Body of pancreas (tissue), 4 donors: ENCODE measurements around the gene TCF12.

Experiments
- POLR2A ChIP-seq, 3 donors: fragments of 450-650 bp; IDR thresholded peaks; one replicate each; pipeline ENCODE4 v1.6.1; 2016; ENCODE audit warnings: antibody characterized with exemption in 3 of 3, mild to moderate bottlenecking in 2 of 3
- TF ChIP-seq, protein P1 (sequence below), 7 experiments: fragments of 450-650 bp in 4 of 7; fragments of 200-600 bp in 3 of 7; sonication (generic) in 3 of 7; IDR thresholded peaks; one replicate each; pipeline ENCODE4 v1.5.1; 2016 to 2019; ENCODE audit warnings: antibody characterized with exemption in 7 of 7

DNA sequence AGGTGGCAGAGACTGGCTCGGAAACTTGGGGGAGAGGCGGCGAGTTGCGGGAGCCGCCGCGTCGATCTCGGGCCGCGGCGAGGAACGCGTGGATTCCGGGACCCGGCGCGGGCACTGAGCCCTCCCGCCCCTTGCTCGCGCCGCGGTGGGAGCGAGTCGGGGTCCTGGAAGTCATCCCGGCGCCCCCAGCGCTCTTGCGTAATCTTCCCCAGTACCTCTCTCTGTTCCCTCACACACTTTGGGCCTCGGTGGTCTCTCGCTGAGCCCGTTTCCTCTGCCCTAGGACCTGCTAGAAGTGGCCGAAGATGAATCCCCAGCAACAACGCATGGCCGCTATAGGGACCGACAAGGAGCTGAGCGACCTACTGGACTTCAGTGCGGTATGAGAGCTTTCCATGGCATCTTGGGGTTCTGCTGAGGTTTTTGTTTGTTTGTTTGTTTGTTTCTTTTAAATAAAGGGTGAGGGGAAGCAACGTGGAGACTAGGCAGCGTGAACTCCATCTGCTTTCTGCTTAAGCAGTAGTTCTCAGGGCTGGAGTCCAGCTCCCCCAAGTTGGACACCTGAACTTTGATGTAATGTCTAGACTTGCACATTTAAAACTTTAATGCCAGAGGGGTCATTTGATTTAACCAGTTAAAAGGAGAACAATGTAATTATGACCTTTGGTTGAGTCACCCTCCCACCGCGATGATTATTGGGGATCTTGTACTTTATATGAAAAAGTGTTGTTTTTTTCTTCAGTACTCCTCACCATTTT, 1.3 kb downstream of the TCF12 start:
- TF ChIP-seq, protein P1, sequence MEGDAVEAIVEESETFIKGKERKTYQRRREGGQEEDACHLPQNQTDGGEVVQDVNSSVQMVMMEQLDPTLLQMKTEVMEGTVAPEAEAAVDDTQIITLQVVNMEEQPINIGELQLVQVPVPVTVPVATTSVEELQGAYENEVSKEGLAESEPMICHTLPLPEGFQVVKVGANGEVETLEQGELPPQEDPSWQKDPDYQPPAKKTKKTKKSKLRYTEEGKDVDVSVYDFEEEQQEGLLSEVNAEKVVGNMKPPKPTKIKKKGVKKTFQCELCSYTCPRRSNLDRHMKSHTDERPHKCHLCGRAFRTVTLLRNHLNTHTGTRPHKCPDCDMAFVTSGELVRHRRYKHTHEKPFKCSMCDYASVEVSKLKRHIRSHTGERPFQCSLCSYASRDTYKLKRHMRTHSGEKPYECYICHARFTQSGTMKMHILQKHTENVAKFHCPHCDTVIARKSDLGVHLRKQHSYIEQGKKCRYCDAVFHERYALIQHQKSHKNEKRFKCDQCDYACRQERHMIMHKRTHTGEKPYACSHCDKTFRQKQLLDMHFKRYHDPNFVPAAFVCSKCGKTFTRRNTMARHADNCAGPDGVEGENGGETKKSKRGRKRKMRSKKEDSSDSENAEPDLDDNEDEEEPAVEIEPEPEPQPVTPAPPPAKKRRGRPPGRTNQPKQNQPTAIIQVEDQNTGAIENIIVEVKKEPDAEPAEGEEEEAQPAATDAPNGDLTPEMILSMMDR (IDR thresholded peaks at IDR 0.05), result no peak
- TF ChIP-seq POLR2A (IDR thresholded peaks at IDR 0.05), result no peak
